Neural progenitor cell (in vitro differentiated cells): ENCODE results near the gene FBXO22.

ENCODE experiments used
- EZH2phosphoT487 ChIP-seq: fragments of 200-600 bp; sonication (generic); IDR thresholded peaks from 2 replicates; pipeline ENCODE4 v1.6.1; 2017; ENCODE audit warnings: antibody characterized with exemption
- TF ChIP-seq, protein P1 (sequence below): fragments of 200-600 bp; sonication (generic); IDR thresholded peaks from 2 replicates; pipeline ENCODE4 v1.5.1; 2017; ENCODE audit warnings: antibody characterized with exemption, mild to moderate bottlenecking

GRCh38 chr15:75862796-75863195 lies 40.9 kb upstream of the FBXO22 start:
- TF ChIP-seq, protein P1, sequence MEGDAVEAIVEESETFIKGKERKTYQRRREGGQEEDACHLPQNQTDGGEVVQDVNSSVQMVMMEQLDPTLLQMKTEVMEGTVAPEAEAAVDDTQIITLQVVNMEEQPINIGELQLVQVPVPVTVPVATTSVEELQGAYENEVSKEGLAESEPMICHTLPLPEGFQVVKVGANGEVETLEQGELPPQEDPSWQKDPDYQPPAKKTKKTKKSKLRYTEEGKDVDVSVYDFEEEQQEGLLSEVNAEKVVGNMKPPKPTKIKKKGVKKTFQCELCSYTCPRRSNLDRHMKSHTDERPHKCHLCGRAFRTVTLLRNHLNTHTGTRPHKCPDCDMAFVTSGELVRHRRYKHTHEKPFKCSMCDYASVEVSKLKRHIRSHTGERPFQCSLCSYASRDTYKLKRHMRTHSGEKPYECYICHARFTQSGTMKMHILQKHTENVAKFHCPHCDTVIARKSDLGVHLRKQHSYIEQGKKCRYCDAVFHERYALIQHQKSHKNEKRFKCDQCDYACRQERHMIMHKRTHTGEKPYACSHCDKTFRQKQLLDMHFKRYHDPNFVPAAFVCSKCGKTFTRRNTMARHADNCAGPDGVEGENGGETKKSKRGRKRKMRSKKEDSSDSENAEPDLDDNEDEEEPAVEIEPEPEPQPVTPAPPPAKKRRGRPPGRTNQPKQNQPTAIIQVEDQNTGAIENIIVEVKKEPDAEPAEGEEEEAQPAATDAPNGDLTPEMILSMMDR = no peak
- no peak for TF ChIP-seq EZH2phosphoT487
